Measurements from ENCODE around the gene BTBD2.

BTBD2 gene

DNA sequence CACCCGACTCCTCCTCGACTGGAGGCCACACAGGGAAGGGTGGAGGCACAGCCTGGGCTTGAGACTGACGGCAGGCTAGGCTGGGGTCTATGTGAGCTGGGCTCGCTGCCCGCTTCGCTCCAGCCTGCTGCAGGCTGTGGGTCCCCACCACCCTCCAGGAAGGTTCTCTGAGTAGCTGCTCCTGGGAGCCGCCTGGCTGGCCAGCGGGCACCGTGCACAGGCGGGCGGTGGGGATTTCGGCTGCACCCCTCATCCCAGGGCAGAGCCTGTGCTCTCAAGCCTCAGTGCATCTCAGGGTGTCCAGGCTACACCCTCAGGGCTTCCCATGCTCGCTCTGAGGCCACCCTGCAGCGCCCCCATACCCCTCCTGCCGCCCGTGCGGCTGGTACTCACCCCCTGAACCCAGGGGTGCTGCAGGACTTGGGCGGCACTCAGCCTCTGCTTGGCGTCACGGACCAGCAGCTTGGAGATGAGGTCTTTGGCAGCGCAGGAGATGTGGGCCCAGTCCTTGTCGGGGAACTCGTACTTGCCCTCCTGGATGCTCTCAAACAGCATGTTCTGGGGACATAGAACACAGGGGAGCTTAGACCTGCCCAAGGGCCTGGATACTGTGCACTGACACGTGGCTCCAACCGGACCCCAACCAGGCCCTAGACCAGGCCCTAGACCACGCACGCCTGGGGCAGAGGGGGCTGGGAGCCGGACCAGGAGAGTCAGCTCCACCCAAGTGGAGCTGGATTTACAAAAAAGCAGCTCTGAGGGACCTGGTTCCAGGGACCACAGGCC, 25.3 kb upstream of the BTBD2 start:
- FAIRE-seq (no peak), DNase-seq (ENCODE audit: insufficient read length, low spot score) (no peak)
- no peak for TF ChIP-seq CTCF (IDR thresholded peaks at IDR 0.05; ENCODE audit: insufficient read depth, missing control alignments)

DNA sequence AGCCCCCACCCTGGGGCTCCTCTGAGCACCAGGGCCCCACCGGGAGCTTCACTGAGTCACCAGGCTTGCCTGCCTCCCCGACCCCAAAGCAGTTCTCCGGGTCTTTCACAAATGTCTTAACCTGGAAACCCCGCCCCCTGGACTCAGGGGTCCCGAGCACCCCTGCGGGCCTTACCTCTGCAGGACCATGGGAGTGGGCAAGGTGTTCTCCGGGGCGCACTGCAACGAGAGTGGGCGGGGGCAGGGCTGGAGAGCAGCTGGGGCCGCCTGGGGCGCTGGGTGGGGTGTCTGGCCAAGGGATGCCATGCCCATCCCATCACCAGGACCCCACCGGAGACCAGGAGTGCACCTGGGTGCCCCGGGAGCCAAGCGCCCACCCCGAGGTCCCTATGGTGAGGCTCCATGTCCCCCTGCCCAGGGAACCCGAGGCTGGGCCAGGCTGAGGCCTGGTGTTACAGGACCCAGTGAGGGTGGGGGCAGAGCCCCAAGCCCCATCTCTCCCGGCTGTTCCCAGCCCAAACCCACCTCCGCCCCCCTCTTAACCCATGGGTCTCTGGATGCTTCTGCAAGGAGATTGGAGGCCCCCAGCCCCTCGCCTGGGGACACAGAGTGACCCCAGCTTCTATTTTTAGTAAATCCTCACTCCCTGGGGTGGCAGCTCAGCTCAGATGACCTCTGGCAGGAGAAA, 24.6 kb upstream of the BTBD2 start:
- DNase-seq (ENCODE audit: insufficient read length, low spot score): no peak

GRCh38 chr19:2039089-2039958, 23.8 kb upstream of the BTBD2 start:
- DNase-seq (ENCODE audit: insufficient read length, low spot score): no peak
- FAIRE-seq: no peak
- TF ChIP-seq CTCF (IDR thresholded peaks at IDR 0.05; ENCODE audit: insufficient read depth, missing control alignments): no peak

More for the DNA sequence above, 24.6 kb upstream of the BTBD2 start:
- TF ChIP-seq CTCF (IDR thresholded peaks at IDR 0.05; ENCODE audit: insufficient read depth, missing control alignments): no peak
- no peak for FAIRE-seq

- no peak for TF ChIP-seq CTCF (IDR thresholded peaks at IDR 0.05; ENCODE audit: insufficient read depth, missing control alignments)
- no peak for DNase-seq (ENCODE audit: insufficient read length, low spot score)
- no peak for FAIRE-seq
Measured at GRCh38 chr19:2038284-2039088, 23.0 kb upstream of the BTBD2 start.

GRCh38 chr19:2037651-2038255, 22.2 kb upstream of the BTBD2 start:
- DNase-seq (ENCODE audit: insufficient read length, low spot score): no peak
- FAIRE-seq: no peak
- no peak for TF ChIP-seq CTCF (IDR thresholded peaks at IDR 0.05; ENCODE audit: insufficient read depth, missing control alignments)

GRCh38 chr19:2036424-2036823, 20.9 kb upstream of the BTBD2 start:
- no peak for TF ChIP-seq CTCF (IDR thresholded peaks at IDR 0.05; ENCODE audit: insufficient read depth, missing control alignments)
- DNase-seq (ENCODE audit: insufficient read length, low spot score) (no peak), FAIRE-seq (no peak)
